Erythroblast (primary cell): ENCODE data around the gene ESRRA.
A peak's percentile ranks its signal among the peaks of the same experiment; 100 is the strongest.

ENCODE experiments used
- DNase-seq, 2 experiments: peaks; one replicate each; lab custom pipeline; 2025; lab: John Stamatoyannopoulos, UW
- GATA1 ChIP-seq: IDR thresholded peaks from 2 replicates; pipeline ENCODE4 v1.6.1; 2011; ENCODE audit warnings: low read depth, mild to moderate bottlenecking, control low read depth, low read length, moderate library complexity
- POLR2A ChIP-seq: IDR thresholded peaks from 2 replicates; pipeline ENCODE4 v1.6.1; 2011; ENCODE audit warnings: mild to moderate bottlenecking, low read length

Gene ESRRA

DNA sequence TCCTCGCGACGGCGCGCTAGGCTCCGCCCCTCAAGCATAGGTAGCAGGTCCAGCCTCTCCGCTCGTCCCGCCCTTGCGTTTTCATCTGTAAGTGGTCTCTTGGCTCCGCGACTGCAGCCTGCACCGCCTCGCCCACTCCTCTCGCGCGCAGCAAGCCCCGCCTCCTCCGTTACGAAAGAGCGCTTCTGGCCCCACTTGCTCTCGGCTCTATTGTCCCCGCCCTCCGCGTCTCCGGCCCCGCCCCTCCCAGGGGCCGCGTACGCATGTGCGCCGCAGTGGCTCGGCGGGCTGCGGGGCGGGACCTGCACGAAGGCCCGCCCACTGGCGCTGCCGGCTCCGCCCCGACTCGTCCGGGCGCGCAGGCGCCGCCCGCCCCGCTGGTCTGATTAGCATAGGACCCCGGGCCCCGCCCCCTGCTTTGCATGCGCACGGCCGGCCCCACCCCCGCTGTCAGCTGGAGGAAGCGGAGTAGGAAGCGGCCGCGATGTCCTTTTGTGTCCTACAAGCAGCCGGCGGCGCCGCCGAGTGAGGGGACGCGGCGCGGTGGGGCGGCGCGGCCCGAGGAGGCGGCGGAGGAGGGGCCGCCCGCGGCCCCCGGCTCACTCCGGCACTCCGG lies at the start of gene ESRRA:
ESRRA (plus strand) TSS at position 450 of the 616 bp plus-strand sequence. CDS start 1,656 bp downstream, outside the sequence.
- TF ChIP-seq POLR2A (no peak), GATA1 (no peak)
- DNase-seq = peak; percentile 100

DNA sequence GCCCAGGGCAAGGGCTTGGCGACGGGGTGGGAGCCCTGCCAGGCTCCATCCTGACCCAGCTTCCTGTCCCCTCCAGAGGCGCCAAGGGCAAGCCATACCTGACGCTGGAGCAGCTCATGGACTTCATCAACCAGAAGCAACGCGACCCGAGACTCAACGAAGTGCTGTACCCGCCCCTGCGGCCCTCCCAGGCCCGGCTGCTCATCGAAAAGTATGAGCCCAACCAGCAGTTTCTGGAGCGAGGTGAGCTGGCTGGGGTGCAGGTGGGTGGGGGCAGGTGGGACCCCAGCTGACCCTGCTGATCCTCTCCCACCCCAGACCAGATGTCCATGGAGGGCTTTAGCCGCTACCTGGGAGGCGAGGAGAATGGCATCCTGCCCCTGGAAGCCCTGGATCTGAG lies 49.0 kb upstream of the ESRRA start:
- no peak for TF ChIP-seq GATA1
- no peak for TF ChIP-seq POLR2A

DNA sequence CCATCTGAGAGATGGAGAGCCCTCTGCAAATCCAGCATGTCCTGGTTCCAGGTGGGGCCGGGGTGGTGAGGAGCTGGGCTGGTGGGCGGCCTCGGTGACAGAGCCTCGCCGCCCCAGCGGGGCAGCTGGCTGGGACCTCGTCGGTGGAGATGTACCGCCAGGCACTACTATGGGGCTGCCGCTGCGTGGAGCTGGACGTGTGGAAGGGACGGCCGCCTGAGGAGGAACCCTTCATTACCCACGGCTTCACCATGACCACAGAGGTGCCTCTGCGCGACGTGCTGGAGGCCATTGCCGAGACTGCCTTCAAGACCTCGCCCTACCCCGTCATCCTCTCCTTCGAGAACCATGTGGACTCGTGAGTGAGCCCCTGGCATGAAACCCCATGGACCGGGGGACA lies 47.0 kb upstream of the ESRRA start:
- TF ChIP-seq GATA1 (no peak), POLR2A (no peak)
- DNase-seq = no peak

More for the DNA sequence above, 49.0 kb upstream of the ESRRA start:
- DNase-seq = no peak

DNA sequence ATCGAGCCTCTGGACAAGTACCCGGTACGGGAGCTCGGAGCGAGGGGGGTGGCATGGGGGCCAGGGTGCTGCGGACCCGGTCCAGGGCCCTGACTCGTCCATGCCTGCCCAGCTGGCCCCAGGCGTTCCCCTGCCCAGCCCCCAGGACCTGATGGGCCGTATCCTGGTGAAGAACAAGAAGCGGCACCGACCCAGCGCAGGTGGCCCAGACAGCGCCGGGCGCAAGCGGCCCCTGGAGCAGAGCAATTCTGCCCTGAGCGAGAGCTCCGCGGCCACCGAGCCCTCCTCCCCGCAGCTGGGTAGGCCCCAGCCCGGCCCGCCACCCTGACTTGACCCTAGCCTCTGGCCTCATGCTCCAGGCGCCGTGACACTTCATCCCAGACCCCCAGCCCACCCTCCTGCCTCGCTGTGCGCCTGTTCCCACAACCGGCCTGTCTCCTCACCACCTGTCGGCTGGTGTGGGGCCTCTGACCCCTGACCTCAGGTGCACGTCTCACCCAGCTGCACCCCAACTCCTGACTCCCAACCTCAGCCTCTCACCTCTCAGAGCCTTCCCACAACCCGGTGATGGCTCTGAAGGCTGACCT lies 46.3 kb upstream of the ESRRA start:
- TF ChIP-seq POLR2A (no peak), GATA1 (no peak)
- no peak for DNase-seq

DNA sequence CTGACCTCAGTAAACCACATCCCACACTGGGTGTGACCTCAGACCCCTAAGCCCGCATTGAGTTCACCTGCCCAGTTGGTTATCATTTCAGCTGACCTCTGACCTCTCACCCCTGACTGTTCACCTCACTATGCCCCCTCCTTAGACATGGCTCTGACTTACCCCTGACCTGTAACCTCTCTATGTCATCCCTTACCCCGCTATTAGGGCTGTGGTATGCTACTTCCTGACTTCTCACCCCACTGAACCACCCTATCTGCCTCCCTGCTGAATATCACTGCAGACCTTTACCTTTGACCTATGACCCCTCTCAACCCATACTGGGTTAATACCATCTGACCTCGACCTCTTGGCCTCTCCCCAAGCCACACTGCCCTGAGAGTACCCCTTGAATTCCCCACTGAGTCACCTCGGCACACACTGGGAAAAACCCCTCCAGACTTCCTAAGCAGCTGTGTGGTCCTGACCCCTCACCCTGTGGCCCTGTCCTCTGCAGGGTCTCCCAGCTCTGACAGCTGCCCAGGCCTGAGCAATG lies 45.7 kb upstream of the ESRRA start:
- TF ChIP-seq POLR2A (no peak), GATA1 (no peak)
- DNase-seq = no peak

DNA sequence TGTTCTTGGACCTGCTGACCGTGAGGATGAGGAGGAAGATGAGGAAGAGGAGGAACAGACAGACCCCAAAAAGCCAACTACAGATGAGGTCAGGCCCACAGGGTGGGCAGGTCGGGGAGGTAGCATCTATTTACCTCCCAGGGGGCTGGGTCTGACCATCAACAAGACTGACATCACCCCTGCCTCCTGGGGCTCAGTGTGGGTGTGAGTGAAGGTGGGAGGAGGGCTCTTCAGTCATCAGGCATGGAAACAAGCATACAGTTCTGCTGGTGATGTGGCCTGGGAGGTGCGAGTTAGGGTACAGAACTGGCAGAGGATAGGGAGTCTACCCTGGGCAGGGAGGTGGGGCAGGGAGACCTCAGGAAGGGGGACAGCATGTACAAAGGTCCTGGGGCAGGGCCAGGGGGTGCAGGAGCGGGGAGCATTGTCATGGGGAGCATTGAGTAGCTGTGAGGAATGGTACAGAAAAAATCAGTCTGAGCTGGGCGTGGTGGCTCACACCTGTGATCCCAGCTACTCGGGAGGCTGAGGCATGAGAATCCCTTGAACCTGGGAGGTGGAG lies 45.1 kb upstream of the ESRRA start:
- TF ChIP-seq POLR2A (no peak), GATA1 (no peak)
- no peak for DNase-seq

DNA sequence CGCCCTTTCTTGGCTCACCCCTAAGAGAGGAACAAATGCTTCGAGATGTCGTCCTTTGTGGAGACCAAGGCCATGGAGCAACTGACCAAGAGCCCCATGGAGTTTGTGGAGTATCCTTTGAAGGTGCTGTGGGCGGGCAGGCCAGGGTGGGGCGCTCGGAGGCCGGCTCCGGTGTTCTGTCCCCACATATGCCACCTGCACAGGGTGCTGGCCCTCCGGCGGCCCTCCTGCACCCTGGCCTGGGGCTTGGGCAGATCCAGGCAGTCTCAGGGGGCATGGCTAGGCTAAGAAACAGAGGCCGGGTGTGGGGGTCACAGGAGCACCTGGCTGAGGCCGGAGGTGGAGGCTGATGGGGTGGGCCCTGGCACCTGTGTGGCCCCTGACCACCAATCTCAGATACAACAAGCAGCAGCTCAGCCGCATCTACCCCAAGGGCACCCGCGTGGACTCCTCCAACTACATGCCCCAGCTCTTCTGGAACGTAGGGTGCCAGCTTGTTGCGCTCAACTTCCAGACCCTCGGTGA lies 43.7 kb upstream of the ESRRA start:
- no peak for TF ChIP-seq GATA1
- TF ChIP-seq POLR2A = no peak
- DNase-seq = no peak

DNA sequence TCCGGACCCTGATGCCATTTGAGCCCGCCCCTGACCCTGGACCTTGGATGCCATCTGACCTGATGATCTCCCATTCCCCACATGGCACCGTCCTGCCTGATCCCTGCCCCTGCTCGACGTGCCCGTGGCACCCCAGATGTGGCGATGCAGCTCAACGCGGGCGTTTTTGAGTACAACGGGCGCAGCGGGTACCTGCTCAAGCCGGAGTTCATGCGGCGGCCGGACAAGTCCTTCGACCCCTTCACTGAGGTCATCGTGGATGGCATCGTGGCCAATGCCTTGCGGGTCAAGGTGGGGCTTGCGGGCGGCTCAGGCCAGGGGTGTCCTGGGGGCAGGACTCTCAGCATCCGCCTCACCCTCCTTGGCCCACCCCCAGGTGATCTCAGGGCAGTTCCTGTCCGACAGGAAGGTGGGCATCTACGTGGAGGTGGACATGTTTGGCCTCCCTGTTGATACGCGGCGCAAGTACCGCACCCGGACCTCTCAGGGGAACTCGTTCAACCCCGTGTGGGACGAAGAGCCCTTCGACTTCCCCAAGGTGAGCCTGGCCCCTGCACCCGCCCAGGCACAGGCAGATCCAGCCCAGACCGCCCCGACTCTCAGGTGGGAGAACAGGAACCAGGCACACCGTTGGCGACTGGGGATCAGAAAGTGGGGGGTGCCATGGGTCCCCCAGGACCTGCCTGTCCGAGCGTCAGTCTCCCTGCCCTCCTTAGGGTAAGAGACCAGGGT lies 42.9 kb upstream of the ESRRA start:
- no peak for TF ChIP-seq GATA1
- TF ChIP-seq POLR2A = no peak

DNA sequence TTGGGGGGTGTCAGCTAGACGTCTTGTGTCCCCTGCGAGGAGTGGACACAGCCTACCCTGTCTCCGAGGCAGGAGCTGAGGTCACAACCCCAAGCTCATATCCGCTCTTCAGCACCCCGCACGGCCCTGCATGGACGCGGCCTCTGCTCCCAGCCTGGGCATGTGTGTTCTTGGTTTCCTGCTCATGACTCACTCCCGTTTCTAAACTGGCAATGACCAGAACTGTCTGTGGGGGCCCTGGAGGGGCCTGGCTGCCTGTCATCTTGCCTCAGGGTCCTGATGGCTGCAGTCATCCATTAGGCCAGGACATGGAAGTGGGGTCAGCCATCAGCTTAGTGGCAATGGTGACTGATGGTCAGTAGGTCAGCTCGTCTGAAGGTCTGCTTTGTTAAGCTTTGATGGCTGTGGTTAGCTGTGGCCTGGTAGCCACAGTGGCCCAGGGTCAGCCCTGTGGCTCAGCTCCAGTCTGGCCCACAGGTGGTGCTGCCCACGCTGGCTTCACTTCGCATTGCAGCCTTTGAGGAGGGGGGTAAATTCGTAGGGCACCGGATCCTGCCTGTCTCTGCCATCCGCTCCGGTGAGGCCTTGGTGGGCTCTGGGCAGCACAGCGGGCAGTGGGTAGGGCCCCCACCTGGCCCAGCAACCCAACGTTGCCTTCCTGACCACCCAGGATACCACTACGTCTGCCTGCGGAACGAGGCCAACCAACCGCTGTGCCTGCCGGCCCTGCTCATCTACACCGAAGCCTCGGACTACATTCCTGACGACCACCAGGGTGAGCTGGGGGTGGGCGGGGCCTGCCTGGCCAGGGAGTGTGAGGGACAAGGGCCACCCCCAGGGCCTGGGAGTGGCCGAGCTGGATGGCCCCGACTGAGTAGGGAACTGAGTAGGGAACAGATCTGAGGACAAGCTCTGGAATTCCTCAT lies 42.0 kb upstream of the ESRRA start:
- no peak for TF ChIP-seq GATA1
- no peak for DNase-seq

More for the DNA sequence above, 42.9 kb upstream of the ESRRA start:
- DNase-seq = no peak

DNA sequence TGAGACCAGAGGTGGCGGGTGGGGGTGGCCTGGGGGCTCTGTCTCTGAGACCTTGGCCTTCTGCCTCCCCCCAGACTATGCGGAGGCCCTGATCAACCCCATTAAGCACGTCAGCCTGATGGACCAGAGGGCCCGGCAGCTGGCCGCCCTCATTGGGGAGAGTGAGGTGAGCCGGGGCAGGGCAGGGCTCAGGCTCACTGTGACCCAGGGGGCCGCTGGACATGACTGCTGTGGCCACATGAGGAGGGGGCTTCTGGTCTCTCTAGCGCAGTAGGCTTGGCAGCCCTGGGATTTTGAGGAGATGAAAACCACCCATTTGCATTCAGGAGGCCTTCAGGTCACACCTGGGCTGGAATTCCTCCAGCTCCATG lies 41.4 kb upstream of the ESRRA start:
- no peak for DNase-seq
- TF ChIP-seq GATA1 (no peak), POLR2A (no peak)

DNA sequence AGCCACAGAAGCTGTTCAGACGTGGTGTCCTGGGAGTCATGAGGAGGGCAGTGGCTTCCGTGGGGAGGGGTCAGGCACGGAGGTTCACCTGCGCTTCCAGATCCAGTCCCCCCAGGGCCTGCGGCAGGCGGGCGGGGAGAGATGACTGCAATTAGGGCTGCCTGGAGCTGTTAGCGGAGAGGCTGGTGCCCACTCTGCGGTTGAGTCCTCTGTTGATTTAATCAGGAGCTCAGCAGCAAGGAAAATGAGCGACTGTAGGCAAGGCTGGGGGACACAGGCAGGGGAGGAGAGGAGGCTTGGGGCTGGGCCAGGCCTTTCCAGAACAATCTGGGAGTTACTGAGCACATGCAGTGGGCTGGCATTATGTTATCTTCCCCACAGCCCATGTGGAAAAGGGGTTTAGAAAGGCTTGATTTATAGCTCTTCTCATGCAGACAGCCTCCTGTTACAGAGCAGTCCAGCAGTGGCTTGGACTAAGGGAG lies 40.9 kb upstream of the ESRRA start:
- no peak for DNase-seq
- TF ChIP-seq GATA1 = no peak
- TF ChIP-seq POLR2A = no peak
